ENCODE data around the gene MBD6.
"Not testable (repeated sequence)": the region's sequence is repeated elsewhere in the genome, so short reads cannot be mapped to it uniquely, and the experiment has no call there.

Gene MBD6

GRCh38 chr12:57549909-57550640 is 27.5 kb downstream of the MBD6 start, which contains the start of gene KIF5A:
Gene KIF5A, plus strand, starts transcription at chr12:57550044. Its CDS starts 228 bp downstream, at chr12:57550272.
- DNase-seq (ENCODE audit: low spot score) = peak; percentile 81

- no peak for DNase-seq (ENCODE audit: low spot score)
Observed at GRCh38 chr12:57550641-57551549, 28.3 kb downstream of the MBD6 start.

GRCh38 chr12:57551637-57552305 is 29.1 kb downstream of the MBD6 start:
- no peak for DNase-seq (ENCODE audit: low spot score)

DNA sequence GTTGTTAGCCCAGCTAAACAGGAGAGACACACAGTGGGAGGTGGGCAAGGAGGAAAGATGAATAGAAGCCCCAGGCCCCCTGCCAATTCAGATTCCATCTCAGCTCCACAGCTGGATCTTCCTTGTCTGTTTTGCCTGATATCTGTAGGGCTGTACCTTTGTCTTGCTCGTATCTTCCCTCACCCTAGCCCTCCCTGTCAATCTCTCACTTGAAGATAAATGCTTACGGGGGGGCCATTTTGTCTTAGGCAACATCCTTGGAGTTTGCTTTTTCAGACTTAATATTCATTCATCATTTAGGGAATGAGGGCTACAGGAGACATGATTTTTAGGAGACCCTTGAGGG is 29.7 kb downstream of the MBD6 start:
- no peak for DNase-seq (ENCODE audit: low spot score)

- no peak for DNase-seq (ENCODE audit: low spot score)
Observed at GRCh38 chr12:57552835-57553313, 30.2 kb downstream of the MBD6 start.

- DNase-seq (ENCODE audit: low spot score) = no peak
Observed at GRCh38 chr12:57553343-57554202, 30.9 kb downstream of the MBD6 start.

- DNase-seq (ENCODE audit: low spot score) = no peak
Observed at GRCh38 chr12:57554453-57554852, 31.8 kb downstream of the MBD6 start.

- DNase-seq (ENCODE audit: low spot score) = no peak
Observed at GRCh38 chr12:57554897-57555296, 32.3 kb downstream of the MBD6 start.

DNA sequence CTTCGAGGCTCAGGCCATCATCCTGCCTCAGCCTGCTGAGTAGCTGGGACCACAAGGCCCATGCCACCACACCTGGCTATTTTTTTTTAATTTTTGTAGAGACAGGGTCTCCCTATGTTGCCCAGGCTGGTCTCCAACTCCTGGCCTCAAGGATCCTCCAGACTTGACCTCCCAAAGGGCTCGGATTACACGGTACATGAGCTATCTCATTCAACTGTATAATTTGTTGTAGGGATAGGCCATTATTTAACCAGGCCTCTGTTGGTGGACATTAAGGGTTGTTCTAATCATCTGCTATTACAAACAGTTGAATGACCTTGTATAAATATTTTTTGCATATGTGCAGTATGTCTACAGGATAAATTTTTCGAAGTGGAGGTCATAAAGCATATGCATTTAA is 36.2 kb downstream of the MBD6 start:
- DNase-seq (ENCODE audit: low spot score) = no peak

DNA sequence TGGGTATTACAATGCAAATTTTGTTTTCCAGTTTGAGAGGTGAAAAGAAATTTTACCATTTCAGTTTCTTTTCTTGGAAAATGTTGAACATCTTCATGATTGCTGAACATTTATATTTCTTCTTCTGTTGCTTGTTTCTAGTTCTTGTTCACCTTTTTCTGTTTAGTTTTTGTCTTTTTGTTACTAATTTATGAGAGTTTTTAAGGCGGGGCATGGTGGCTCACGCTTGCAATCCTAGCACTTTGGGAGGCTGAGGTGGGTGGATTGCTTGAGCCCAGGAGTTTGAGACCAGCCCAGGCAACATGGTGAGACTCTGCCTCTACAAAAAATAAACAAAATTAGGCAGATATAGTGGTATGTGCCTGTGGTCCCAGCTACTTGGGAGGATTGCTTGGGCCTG is 37.9 kb downstream of the MBD6 start:
- DNase-seq (ENCODE audit: low spot score) = no peak

GRCh38 chr12:57561117-57561516 is 38.5 kb downstream of the MBD6 start:
- not testable (repeated sequence) for DNase-seq (ENCODE audit: low spot score)

- DNase-seq (ENCODE audit: low spot score) = no peak
Observed at GRCh38 chr12:57563358-57563757, 40.7 kb downstream of the MBD6 start.

- no peak for DNase-seq (ENCODE audit: low spot score)
Observed at GRCh38 chr12:57564178-57564740, 41.6 kb downstream of the MBD6 start.

DNA sequence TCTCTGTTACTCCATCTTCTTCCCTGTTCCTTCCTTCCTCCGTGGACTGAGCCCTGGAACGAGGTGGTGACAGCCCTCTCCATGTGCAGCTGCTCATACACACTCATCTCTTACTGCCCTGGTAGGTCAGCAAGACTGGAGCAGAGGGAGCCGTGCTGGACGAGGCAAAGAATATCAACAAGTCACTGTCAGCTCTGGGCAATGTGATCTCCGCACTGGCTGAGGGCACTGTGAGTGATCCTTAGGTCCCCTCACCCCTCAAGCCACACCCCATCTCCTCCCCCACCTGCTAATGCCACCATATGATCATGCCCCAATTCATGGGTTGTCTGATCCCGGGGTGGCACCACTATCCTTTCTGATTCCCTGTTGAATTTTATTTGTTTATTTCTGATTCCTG is 46.2 kb downstream of the MBD6 start:
- DNase-seq (ENCODE audit: low spot score) = no peak

GRCh38 chr12:57569858-57570257 is 47.2 kb downstream of the MBD6 start:
- no peak for DNase-seq (ENCODE audit: low spot score)

- DNase-seq (ENCODE audit: low spot score) = not testable (repeated sequence)
Observed at GRCh38 chr12:57570438-57570837, 47.8 kb downstream of the MBD6 start.

DNA sequence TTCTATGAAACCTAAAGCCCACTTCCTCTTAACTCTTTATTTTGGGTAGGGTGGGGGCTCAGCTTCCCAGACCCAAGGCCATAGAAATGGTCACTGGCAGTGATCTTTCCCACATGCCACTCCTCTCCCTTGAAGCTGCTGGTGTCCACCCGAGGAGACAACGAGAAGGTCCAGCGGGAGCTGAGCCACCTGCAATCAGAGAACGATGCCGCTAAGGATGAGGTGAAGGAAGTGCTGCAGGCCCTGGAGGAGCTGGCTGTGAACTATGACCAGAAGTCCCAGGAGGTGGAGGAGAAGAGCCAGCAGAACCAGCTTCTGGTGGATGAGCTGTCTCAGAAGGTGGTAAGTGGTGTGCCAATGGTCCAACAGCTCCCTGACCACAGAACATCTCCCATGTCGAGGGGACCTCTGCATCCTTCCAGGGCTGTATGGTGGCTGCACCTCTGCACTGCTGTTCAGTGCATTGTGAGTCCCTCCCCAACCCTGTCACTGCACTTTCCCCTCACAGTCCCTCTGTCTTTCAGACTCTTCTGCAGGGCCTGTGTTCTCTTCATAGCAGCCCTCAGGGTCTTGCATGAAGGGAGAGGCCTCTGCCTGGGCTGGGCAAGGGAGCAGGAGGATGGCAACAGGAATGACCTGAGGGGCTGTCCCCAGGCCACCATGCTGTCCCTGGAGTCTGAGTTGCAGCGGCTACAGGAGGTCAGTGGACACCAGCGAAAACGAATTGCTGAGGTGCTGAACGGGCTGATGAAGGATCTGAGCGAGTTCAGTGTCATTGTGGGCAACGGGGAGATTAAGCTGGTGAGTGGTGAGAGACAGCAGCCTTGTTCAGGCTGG is 49.5 kb downstream of the MBD6 start:
- DNase-seq (ENCODE audit: low spot score) = no peak

- no peak for DNase-seq (ENCODE audit: low spot score)
Observed at GRCh38 chr12:57574795-57575194, 52.2 kb downstream of the MBD6 start.

GRCh38 chr12:57575771-57576612 is 53.4 kb downstream of the MBD6 start:
- no peak for DNase-seq (ENCODE audit: low spot score)
